Hepatocyte (in vitro differentiated cells): Measurements from ENCODE around the gene USP49.
"Not testable (repeated sequence)": the region's sequence is repeated elsewhere in the genome, so short reads cannot be mapped to it uniquely, and the experiment has no call there.

Experiments
- EZH2 ChIP-seq: fragments of 200-600 bp; sonication (generic); IDR thresholded peaks from 2 replicates; pipeline ENCODE4 v1.6.1; 2016; ENCODE audit warnings: antibody characterized with exemption, mild to moderate bottlenecking, borderline replicate concordance
- EZH2phosphoT487 ChIP-seq: fragments of 200-600 bp; sonication (generic); IDR thresholded peaks from one replicate; pipeline ENCODE4 v1.6.1; 2018; ENCODE audit warnings: antibody characterized with exemption, mild to moderate bottlenecking, low read depth, moderate library complexity; ENCODE audit not compliant: unreplicated experiment, severe bottlenecking
- TF ChIP-seq, protein P1 (sequence below): fragments of 200-600 bp; sonication (generic); IDR thresholded peaks from 2 replicates; pipeline ENCODE4 v1.5.1; 2016; ENCODE audit warnings: antibody characterized with exemption, mild to moderate bottlenecking; ENCODE audit not compliant: poor library complexity

DNA sequence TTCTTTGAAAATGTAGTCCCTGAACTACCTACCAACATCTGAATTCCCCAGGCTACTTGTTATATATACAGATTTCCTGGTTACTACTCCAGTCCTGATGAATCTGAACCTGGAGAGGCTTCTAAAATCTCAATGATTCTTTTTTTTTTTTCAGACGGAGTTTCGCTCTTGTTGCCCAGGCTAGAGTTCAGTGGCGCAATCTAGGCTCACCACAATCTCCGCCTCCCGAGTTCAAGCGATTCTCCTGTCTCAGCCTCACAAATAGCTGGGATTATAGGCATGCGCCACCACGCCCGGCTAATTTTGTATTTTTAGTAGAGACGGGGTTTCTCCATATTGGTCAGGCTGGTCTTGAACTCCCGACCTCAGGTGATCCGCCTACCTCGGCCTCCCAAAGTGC, 83.2 kb downstream of the USP49 start:
- TF ChIP-seq, protein P1, sequence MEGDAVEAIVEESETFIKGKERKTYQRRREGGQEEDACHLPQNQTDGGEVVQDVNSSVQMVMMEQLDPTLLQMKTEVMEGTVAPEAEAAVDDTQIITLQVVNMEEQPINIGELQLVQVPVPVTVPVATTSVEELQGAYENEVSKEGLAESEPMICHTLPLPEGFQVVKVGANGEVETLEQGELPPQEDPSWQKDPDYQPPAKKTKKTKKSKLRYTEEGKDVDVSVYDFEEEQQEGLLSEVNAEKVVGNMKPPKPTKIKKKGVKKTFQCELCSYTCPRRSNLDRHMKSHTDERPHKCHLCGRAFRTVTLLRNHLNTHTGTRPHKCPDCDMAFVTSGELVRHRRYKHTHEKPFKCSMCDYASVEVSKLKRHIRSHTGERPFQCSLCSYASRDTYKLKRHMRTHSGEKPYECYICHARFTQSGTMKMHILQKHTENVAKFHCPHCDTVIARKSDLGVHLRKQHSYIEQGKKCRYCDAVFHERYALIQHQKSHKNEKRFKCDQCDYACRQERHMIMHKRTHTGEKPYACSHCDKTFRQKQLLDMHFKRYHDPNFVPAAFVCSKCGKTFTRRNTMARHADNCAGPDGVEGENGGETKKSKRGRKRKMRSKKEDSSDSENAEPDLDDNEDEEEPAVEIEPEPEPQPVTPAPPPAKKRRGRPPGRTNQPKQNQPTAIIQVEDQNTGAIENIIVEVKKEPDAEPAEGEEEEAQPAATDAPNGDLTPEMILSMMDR = not testable (repeated sequence)
- not testable (repeated sequence) for TF ChIP-seq EZH2phosphoT487, EZH2
